Endodermal cell (in vitro differentiated cells): ENCODE measurements around the gene ZBTB22. TPM values are rescaled to one million over a fixed set of nuclear protein-coding genes. Genes with fewer than 3 reads are reported as not detected.

Source experiments
- DNase-seq: peaks from one replicate; pipeline ENCODE4 v3.0.0-alpha.2; 2017
- H3K27ac ChIP-seq: 2 replicates; pipeline ENCODE4 v1.5.1; 2013; ENCODE audit warnings: mild to moderate bottlenecking, low read depth, low read length, moderate library complexity
- H3K27me3 ChIP-seq: 2 replicates; pipeline ENCODE4 v1.6.1; 2013; ENCODE audit warnings: mild to moderate bottlenecking, low read length, moderate library complexity; ENCODE audit not compliant: insufficient read depth, control insufficient read depth, poor library complexity, severe bottlenecking
- H3K36me3 ChIP-seq: 2 replicates; pipeline ENCODE4 v1.7.0; 2013; ENCODE audit warnings: mild to moderate bottlenecking, low read length, moderate library complexity; ENCODE audit not compliant: control insufficient read depth, insufficient read depth
- H3K4me1 ChIP-seq: one replicate; pipeline ENCODE4 v1.7.0; 2013; ENCODE audit warnings: low read length; ENCODE audit not compliant: control insufficient read depth, insufficient read depth
- H3K4me3 ChIP-seq: 2 replicates; pipeline ENCODE4 v1.5.1; 2013; ENCODE audit warnings: mild to moderate bottlenecking, low read length, moderate library complexity
- H3K9ac ChIP-seq: 2 replicates; pipeline ENCODE4 v1.6.1; 2013; ENCODE audit warnings: mild to moderate bottlenecking, low read length, moderate library complexity; ENCODE audit not compliant: poor library complexity, severe bottlenecking; ENCODE audit errors: extremely low read depth
- H3K9me3 ChIP-seq: 2 replicates; pipeline ENCODE4 v1.6.1; 2013; ENCODE audit warnings: mild to moderate bottlenecking, low read length, moderate library complexity; ENCODE audit not compliant: control insufficient read depth
- H3K27ac Mint-ChIP-seq: 2 replicates; pipeline ENCODE4 v1.8.0; 2020; ENCODE audit warnings: mixed read lengths
- H3K27me3 Mint-ChIP-seq: 2 replicates; pipeline ENCODE4 v1.8.0; 2021; ENCODE audit warnings: mild to moderate bottlenecking, mixed read lengths; ENCODE audit not compliant: insufficient read depth
- H3K36me3 Mint-ChIP-seq: 2 replicates; pipeline ENCODE4 v1.8.0; 2020; ENCODE audit warnings: low read depth, mixed read lengths
- H3K4me1 Mint-ChIP-seq: 2 replicates; pipeline ENCODE4 v1.8.0; 2020; ENCODE audit warnings: mixed read lengths
- H3K4me3 Mint-ChIP-seq: 2 replicates; pipeline ENCODE4 v1.8.0; 2020; ENCODE audit warnings: mild to moderate bottlenecking, moderate library complexity, mixed read lengths
- H3K9me3 Mint-ChIP-seq: 2 replicates; pipeline ENCODE4 v1.8.0; 2020; ENCODE audit warnings: mild to moderate bottlenecking, mixed read lengths
- CTCF ChIP-seq: fragments of 200-600 bp; sonication (generic); conservative IDR thresholded peaks from 2 replicates; pipeline ENCODE4 v1.5.0; 2021; ENCODE audit warnings: antibody characterized with exemption, mild to moderate bottlenecking
- WGBS, 2 experiments: methylation state at CpG; one replicate each; pipeline versions ENCODE4 v1.1.5 to v1.1.7; 2013; ENCODE audit warnings: missing lambda C conversion rate in 2 of 2, mixed read lengths in 1 of 2; ENCODE audit not compliant: insufficient coverage in 1 of 2, insufficient read length in 1 of 2; 5-methylcytosine and 5-hydroxymethylcytosine counted together
- total RNA-seq, 2 donors: library from RNA; stranded (reverse); fragmentation: NEBNext Ultra II Directional in 1 of 2; extraction: Animal tissue kit (Norgen Biotek cat#: 25700) in 1 of 2; gene quantifications; 2 replicates in 1 of 2; 3 replicates in 1 of 2; pipeline ENCODE4 v1.2.1, GENCODE V29; 2021

ZBTB22 gene
- total RNA-seq, 2 donors from 2014 or later = 15.2 to 19.8 TPM

- no peaks in the 10 kb centered on the region for H3K9me3 ChIP-seq
- H3K27me3 ChIP-seq = peaks cover 12% of the 10 kb centered on the region
- no peak for DNase-seq
- H3K27ac ChIP-seq = no peak overlapping the region
- Mint-ChIP-seq H3K4me3 (peak overlapping the region; percentile 87), H3K9me3 (no peaks in the 10 kb centered on the region), H3K36me3 (peaks cover 36% of the 10 kb centered on the region), H3K27me3 (peaks cover 12% of the 10 kb centered on the region), H3K27ac (peak overlapping the region; percentile 74), H3K4me1 (peaks cover 43% of the 10 kb centered on the region)
- H3K4me1 ChIP-seq = peaks cover 17% of the 10 kb centered on the region
- H3K4me3 ChIP-seq = peak overlapping the region; percentile 43
- 0 to 1% methylated on average over 1 to 14 of the region's 27 CpGs for WGBS, 2 experiments
- no peak for TF ChIP-seq CTCF
- H3K36me3 ChIP-seq = peaks cover 30% of the 10 kb centered on the region
- H3K9ac ChIP-seq = no peak overlapping the region
Observed at GRCh38 chr6:33317419-33317668, 200 bp downstream of the ZBTB22 start.

- Mint-ChIP-seq H3K4me3 (peak overlapping the region; percentile 87), H3K27me3 (peaks cover 13% of the 10 kb centered on the region), H3K36me3 (peaks cover 36% of the 10 kb centered on the region), H3K9me3 (no peaks in the 10 kb centered on the region), H3K27ac (peak overlapping the region; percentile 74), H3K4me1 (peaks cover 43% of the 10 kb centered on the region)
- H3K9me3 ChIP-seq = no peaks in the 10 kb centered on the region
- TF ChIP-seq CTCF = no peak
- no peak overlapping the region for H3K27ac ChIP-seq
- WGBS, 2 experiments = 76 to 77% methylated on average over 14 to 17 of the region's 19 CpGs
- peak overlapping the region; percentile 43 for H3K4me3 ChIP-seq
- peaks cover 17% of the 10 kb centered on the region for H3K27me3 ChIP-seq
- DNase-seq = peak; percentile 49
- no peak overlapping the region for H3K9ac ChIP-seq
- H3K4me1 ChIP-seq = peaks cover 17% of the 10 kb centered on the region
- H3K36me3 ChIP-seq = peaks cover 30% of the 10 kb centered on the region
Observed at GRCh38 chr6:33316603-33317418, 733 bp downstream of the ZBTB22 start.

GRCh38 chr6:33315793-33316602 lies 1.5 kb downstream of the ZBTB22 start:
- Histone ChIP-seq H3K36me3 (peaks cover 26% of the 10 kb centered on the region), H3K4me3 (no peak overlapping the region), H3K27ac (no peak overlapping the region), H3K27me3 (peaks cover 20% of the 10 kb centered on the region), H3K9ac (no peak overlapping the region), H3K4me1 (peaks cover 11% of the 10 kb centered on the region), H3K9me3 (no peaks in the 10 kb centered on the region)
- no peak for TF ChIP-seq CTCF
- WGBS, 2 experiments = 94 to 95% methylated on average over 7 to 15 of the region's 17 CpGs
- peaks cover 13% of the 10 kb centered on the region for H3K27me3 Mint-ChIP-seq
- DNase-seq = no peak
- peak overlapping the region; percentile 87 for H3K4me3 Mint-ChIP-seq
- H3K27ac Mint-ChIP-seq = no peak overlapping the region
- H3K36me3 Mint-ChIP-seq = peaks cover 32% of the 10 kb centered on the region
- H3K9me3 Mint-ChIP-seq = no peaks in the 10 kb centered on the region
- peaks cover 38% of the 10 kb centered on the region for H3K4me1 Mint-ChIP-seq
